Mesodermal cell (in vitro differentiated cells): ENCODE results near the gene RNF2. TPM values are rescaled to one million over a fixed set of nuclear protein-coding genes. Genes with fewer than 3 reads are reported as not detected.
A peak's percentile ranks its signal among the peaks of the same experiment; 100 is the strongest.
"Not testable (repeated sequence)": the region's sequence is repeated elsewhere in the genome, so short reads cannot be mapped to it uniquely, and the experiment has no call there.

ENCODE experiments used
- H3K27ac ChIP-seq: 2 replicates; pipeline ENCODE4 v1.7.0; 2013; ENCODE audit warnings: mild to moderate bottlenecking, low read depth, low read length, moderate library complexity; ENCODE audit not compliant: severe bottlenecking
- H3K36me3 ChIP-seq: 2 replicates; pipeline ENCODE4 v1.7.1; 2013; ENCODE audit warnings: mild to moderate bottlenecking, low read length, moderate library complexity; ENCODE audit not compliant: control insufficient read depth, insufficient read depth
- H3K4me1 ChIP-seq: one replicate; pipeline ENCODE4 v1.7.1; 2013; ENCODE audit warnings: mild to moderate bottlenecking, low read length; ENCODE audit not compliant: insufficient read depth, control insufficient read depth, poor library complexity, severe bottlenecking
- H3K4me3 ChIP-seq: 2 replicates; pipeline ENCODE4 v1.7.0; 2013; ENCODE audit warnings: low read length, control low read depth, mild to moderate bottlenecking; ENCODE audit not compliant: insufficient read depth, poor library complexity, severe bottlenecking; ENCODE audit errors: extremely low read depth
- H3K9me3 ChIP-seq: 2 replicates; pipeline ENCODE4 v1.7.1; 2013; ENCODE audit warnings: mild to moderate bottlenecking, low read length, moderate library complexity; ENCODE audit not compliant: control insufficient read depth
- WGBS, 2 experiments: methylation state at CpG; one replicate each; pipeline ENCODE4 v1.1.5; 2013; ENCODE audit warnings: missing lambda C conversion rate in 2 of 2; ENCODE audit not compliant: insufficient coverage in 2 of 2; 5-methylcytosine and 5-hydroxymethylcytosine counted together
- polyA plus RNA-seq, 2 experiments: library from polyadenylated mRNA; stranded (reverse); fragments of 50-300 nt; gene quantifications; one replicate each; pipeline ENCODE4 v1.2.3, GENCODE V29; 2013

Gene RNF2
- 50.9 TPM for polyA plus RNA-seq (2013, experiment 1 of 2)
- 59.9 TPM for polyA plus RNA-seq (2013, experiment 2 of 2)

DNA sequence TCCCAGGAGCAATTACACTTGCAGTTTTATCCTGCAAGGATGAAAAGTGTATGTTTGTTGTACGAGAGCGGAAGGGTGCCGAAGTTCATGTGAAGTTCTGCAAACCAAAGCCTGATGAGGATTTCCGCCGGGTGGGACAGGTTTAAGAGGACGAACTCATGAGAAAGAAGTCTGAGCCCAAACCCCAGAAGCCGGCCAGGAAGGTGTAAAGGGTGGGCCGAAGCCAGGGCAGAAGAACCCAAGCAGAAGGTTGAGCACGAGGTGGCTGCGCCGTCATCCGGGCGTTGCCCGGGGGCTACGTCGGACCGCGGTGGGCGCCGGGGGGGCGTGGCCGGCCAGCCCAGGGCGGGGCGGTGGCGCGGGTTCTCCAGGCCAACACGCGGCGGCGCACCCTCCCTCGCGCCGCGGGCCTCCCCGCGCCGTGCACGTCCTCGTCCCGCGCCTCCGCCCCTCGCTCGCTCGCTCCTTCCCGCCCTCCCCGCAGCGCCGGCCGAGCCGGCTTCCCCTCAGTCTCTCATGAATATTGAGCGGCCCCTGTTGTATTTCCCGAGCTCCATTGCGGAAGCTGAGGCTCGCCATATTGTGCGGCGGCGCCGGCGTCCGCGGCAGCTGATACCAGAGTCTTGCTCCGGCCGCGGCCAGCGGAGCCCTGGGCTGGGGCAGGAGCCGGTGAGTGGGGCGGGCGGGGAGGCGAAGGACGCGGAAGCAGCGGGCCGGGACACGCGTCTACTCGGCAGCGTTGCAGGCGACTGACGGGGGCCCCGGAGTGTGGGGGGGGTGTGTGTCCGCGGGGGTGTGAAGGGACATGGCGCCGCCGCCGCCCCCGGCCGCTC, at the start of gene RNF2:
TSS of gene RNF2 (plus strand) at position 578 of the 833 bp plus-strand sequence. CDS start 41,996 bp downstream, outside the sequence.
- no peaks in the 10 kb centered on the region for H3K36me3 ChIP-seq
- WGBS, 2 experiments = 9 to 12% methylated on average over 43 to 55 of the region's 89 CpGs
- peak within 1 kb of the TSS; percentile 97 for H3K4me3 ChIP-seq
- H3K9me3 ChIP-seq = no peaks in the 10 kb centered on the region
- H3K27ac ChIP-seq = peak within 1 kb of the TSS; percentile 83
- peaks cover 7% of the 10 kb centered on the region for H3K4me1 ChIP-seq

DNA sequence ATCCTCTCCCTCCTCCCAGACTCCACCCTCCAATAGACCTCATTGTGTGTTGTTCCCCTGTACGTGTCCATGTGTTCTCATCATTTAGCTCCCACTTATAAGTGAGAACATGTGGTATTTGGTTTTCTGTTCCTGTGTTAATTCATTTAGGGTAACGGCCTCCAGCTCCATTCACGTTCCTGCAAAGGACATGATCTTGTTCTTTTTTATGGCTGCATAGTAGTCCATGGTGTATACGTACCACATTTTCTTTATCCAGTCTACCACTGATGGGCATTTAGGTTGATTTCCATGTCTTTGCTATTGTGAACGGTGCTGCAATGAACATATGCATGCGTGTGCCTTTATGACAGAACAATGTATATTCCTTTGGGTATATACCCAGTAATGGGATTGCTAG, 45.4 kb upstream of the RNF2 start:
- H3K4me1 ChIP-seq, H3K27ac ChIP-seq, H3K36me3 ChIP-seq, H3K9me3 ChIP-seq, H3K4me3 ChIP-seq: not testable (repeated sequence)
- 80 to 100% methylated on average over 2 to 5 of the region's 6 CpGs for WGBS, 2 experiments

DNA sequence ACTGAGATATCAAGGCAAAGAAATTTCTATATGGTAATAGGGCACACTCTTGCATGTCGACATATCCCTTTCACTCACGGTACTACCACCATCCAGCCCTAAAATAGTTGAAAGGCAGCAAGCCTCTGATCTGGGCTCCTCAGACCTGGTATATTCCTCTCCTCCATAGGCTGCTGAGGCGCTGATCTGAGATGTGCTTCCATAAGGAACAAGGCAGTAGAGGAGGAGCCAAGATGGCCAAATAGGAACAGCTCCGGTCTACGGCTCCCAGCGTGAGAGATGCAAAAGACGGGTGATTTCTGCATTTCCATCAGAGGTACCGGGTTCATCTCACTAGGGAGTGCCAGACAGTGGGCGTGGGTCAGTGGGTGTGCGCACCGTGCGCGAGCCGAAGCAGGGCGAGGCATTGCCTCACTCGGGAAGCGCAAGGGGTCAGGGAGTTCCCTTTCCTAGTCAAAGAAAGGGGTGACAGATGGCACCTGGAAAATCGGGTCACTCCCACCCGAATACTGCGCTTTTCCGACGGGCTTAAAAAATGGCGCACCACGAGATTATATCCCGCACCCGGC, 44.0 kb upstream of the RNF2 start:
- not testable (repeated sequence) for H3K27ac ChIP-seq, H3K36me3 ChIP-seq, H3K4me1 ChIP-seq, H3K4me3 ChIP-seq, H3K9me3 ChIP-seq
- 95 to 97% methylated on average over 6 to 7 of the region's 26 CpGs for WGBS, 2 experiments

DNA sequence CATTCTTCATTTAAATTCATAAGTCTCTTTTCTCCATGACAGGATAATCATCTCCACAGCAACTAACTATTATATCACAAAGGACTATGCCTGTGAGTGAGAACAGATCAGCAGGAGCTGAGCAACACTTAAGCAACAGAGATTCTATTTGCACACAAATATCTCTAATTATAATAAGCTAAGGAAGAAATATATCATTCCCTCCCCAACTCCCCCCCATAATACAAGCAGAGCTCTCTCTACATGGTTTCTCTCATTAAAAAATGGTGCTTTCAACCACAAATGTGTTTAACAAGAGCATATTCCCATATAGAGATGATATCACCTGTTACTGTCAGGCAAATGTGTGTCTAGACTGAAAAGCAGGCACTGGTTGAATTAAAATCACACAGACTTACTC, 36.5 kb upstream of the RNF2 start:
- Histone ChIP-seq H3K4me1 (no peaks in the 10 kb centered on the region), H3K27ac (no peak overlapping the region), H3K36me3 (no peaks in the 10 kb centered on the region), H3K9me3 (no peaks in the 10 kb centered on the region), H3K4me3 (no peak overlapping the region)

DNA sequence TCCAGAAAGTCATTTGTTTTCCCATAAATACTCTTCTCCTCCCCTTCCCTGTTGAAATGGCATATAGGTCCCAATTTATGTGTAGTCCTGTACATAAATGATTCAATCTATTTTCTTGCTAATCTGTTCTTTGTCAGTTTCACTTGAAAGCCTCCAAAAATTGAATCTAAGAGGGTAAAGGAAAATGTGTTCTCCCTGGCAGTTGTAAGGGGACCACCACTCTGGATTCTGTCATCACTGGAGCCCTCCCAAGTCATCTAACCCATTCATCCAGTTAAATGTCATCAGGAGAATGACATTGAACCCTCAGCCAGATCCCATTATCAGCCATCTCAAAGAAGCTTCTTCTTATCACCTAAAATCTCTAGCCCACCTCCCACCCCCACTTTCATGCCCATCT, 35.0 kb upstream of the RNF2 start:
- H3K9me3 ChIP-seq = no peaks in the 10 kb centered on the region
- H3K27ac ChIP-seq = no peak overlapping the region
- no peaks in the 10 kb centered on the region for H3K36me3 ChIP-seq
- no peaks in the 10 kb centered on the region for H3K4me1 ChIP-seq
- H3K4me3 ChIP-seq = no peak overlapping the region

DNA sequence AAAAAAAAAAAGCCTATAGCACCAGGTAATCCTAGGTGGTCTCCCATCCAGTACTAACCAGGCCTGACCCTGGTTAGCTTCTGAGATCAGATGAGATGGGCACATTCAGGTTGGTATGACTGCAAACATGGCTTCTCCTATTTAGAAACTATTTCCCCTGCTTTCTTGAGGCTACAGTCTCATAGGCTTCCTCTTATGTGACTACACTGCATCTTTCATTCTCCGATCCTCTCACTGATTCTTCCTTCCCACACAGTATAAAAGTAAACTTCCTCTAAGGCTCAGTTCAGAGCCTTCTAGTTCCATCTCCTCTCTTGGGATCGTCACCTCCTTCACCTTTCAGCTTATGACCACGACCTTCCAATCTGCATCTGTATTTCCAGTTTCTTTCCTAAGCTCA, 30.4 kb upstream of the RNF2 start:
- Histone ChIP-seq H3K27ac (no peak overlapping the region), H3K9me3 (no peaks in the 10 kb centered on the region), H3K4me1 (peaks cover 9% of the 10 kb centered on the region), H3K4me3 (no peak overlapping the region), H3K36me3 (no peaks in the 10 kb centered on the region)
- WGBS, 2 experiments = 100% methylated on average over 1 to 3 of the region's 3 CpGs

DNA sequence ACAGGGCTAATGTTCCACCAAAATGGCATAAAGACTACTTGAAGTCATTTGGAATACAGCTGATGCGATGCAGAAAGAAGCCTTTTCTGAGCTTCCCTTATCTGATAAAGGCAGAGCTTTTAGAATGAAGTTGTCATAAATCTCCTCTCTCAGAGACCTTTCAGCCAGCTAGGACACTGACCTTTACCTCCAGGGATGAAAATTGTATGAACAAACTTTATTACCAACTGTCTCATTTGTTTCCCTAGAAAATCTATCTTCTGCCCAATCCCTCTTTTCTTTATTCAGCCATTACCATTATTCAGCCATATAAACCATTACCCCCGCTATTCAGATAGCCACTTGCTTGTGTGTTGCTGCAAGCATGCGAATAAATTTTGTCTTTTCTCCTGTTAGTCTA, 29.7 kb upstream of the RNF2 start:
- WGBS, 2 experiments = 85 to 94% methylated on average over 2 to 3 of the region's 3 CpGs
- Histone ChIP-seq H3K9me3 (no peaks in the 10 kb centered on the region), H3K4me1 (peaks cover 9% of the 10 kb centered on the region), H3K27ac (no peak overlapping the region), H3K4me3 (no peak overlapping the region), H3K36me3 (no peaks in the 10 kb centered on the region)

DNA sequence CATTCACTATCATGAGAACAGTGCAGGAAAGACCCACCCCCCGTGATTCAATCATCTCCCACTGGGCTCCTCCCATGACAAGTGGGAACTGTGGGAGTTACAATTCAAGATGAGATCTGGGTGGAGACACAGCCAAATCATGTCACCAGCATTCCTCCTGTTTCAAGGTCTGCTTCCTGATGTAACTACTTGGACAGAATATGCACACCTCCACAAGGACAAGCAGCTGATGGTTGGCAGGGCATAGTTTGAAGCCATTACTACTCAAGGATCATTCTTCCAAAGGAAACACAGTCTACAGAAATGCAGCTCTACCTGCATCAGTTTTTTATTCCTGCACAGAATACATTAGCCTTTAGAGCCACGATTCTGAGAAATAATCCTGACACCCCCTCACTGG, 28.5 kb upstream of the RNF2 start:
- Histone ChIP-seq H3K36me3 (no peaks in the 10 kb centered on the region), H3K9me3 (no peaks in the 10 kb centered on the region), H3K4me1 (peaks cover 9% of the 10 kb centered on the region), H3K27ac (no peak overlapping the region), H3K4me3 (no peak overlapping the region)
- 80 to 100% methylated on average over 1 of the region's 2 CpGs for WGBS, 2 experiments

DNA sequence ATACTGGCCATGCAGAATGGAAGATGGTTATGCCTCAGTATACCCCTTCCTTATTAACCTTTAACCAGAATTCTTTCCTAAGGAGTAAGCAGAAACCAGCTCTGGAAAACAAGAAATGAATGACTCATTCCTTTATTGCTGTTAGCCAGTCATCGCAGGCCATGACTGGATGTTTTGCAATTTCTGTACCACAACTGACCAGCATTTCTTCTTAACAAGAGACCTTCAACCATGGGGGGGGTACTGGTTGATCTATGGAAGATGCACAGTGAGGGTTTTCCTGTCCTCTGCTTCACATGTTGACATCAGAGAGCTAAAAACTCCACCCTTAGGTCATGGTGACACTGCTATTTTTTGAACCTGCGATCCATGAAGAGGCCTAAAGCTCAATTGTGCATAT, 28.0 kb upstream of the RNF2 start:
- H3K9me3 ChIP-seq = no peaks in the 10 kb centered on the region
- H3K4me3 ChIP-seq = no peak overlapping the region
- no peaks in the 10 kb centered on the region for H3K36me3 ChIP-seq
- H3K27ac ChIP-seq = no peak overlapping the region
- 100% methylated on average over 1 of the region's 2 CpGs; no CpG with 5 or more reads in 1 of the 2 experiments for WGBS, 2 experiments
- H3K4me1 ChIP-seq = peaks cover 9% of the 10 kb centered on the region

DNA sequence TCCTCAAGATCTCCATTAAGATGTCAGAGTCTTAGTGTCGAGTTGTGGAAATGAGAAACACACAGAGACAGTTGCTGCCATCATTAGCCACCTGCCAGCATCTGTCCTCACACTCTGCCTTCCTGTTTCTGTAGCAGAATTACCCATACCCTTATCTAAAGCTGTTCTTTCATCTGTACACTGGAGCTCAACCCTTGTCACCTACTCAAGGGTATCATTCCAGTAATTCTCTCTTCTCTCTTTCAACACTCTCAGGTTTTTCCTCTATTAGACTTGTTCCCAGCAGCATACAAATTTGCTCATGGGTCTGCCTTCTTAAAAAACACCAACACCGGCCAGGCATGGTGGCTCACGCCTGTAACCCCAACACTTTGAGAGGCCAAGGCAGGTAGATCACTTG, 27.4 kb upstream of the RNF2 start:
- no peaks in the 10 kb centered on the region for H3K36me3 ChIP-seq
- no peak overlapping the region for H3K27ac ChIP-seq
- peaks cover 9% of the 10 kb centered on the region for H3K4me1 ChIP-seq
- no peaks in the 10 kb centered on the region for H3K9me3 ChIP-seq
- WGBS, 2 experiments = 86 to 87% methylated on average over 3 of the region's 3 CpGs
- H3K4me3 ChIP-seq = no peak overlapping the region

DNA sequence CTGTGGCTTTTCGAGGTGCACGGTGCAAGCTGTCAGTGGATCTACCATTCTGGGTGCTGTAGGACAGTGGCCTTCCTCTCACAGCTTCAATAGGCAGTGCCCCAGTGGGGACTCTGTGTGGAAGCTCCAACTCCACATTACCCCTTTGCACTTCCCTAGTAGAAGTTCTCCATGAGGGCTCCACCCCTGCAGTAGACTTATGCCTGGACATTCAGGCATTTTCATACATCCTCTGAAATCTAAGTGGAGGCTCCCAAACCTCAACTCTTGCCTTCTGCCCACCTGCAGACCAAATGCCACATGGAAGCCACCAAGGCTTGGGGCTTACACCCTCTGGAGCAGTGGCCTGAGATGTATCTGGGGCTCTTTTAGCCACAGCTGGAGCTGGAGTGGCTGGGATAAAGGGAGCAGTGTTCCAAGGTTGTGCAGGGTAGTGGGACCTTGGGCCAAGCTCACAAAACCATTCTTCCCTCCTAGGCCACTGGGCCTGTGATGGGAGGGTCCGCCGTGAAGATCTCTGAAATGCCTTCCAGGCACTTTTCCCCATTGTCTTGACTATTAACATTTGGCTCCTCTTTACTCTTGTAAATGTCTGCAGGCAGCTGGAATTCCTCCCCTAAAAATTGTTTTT, 18.0 kb upstream of the RNF2 start:
- peaks cover 12% of the 10 kb centered on the region for H3K9me3 ChIP-seq
- WGBS, 2 experiments = 87 to 90% methylated on average over 4 of the region's 4 CpGs
- no peaks in the 10 kb centered on the region for H3K4me1 ChIP-seq
- H3K4me3 ChIP-seq = no peak overlapping the region
- H3K36me3 ChIP-seq = no peaks in the 10 kb centered on the region
- no peak overlapping the region for H3K27ac ChIP-seq
